GM19239 (cell line): Measurements from ENCODE around the gene VGLL2.

ENCODE experiments used
- DNase-seq: peaks from one replicate; pipeline ENCODE4 v3.0.0; 2011; ENCODE audit warnings: low spot score; ENCODE audit not compliant: insufficient read length
- FAIRE-seq: peaks from 2 replicates; lab custom pipeline; 2011; peaks lifted over from hg19 to GRCh38; lab: Jason Lieb, UNC

Gene VGLL2

GRCh38 chr6:117267766-117268534 is 2.6 kb downstream of the VGLL2 start:
- no peak for DNase-seq
- FAIRE-seq: no peak

GRCh38 chr6:117268924-117269323 is 3.6 kb downstream of the VGLL2 start:
- DNase-seq: no peak
- no peak for FAIRE-seq

- DNase-seq (no peak), FAIRE-seq (no peak)
Observed at GRCh38 chr6:117269638-117270054, 4.3 kb downstream of the VGLL2 start.

GRCh38 chr6:117270055-117270842 is 4.9 kb downstream of the VGLL2 start:
- no peak for FAIRE-seq
- DNase-seq: no peak

- FAIRE-seq (no peak), DNase-seq (no peak)
Observed at GRCh38 chr6:117270843-117271507, 5.6 kb downstream of the VGLL2 start.

GRCh38 chr6:117272032-117272866 is 6.9 kb downstream of the VGLL2 start:
- no peak for DNase-seq
- FAIRE-seq: no peak

- DNase-seq: no peak
- FAIRE-seq: no peak
Observed at GRCh38 chr6:117272891-117273290, 7.5 kb downstream of the VGLL2 start.

- FAIRE-seq (no peak), DNase-seq (no peak)
Observed at GRCh38 chr6:117275205-117275604, 9.8 kb downstream of the VGLL2 start.

GRCh38 chr6:117275711-117276110 is 10.4 kb downstream of the VGLL2 start:
- FAIRE-seq: no peak
- no peak for DNase-seq

- FAIRE-seq: no peak
- no peak for DNase-seq
Observed at GRCh38 chr6:117276778-117277316, 11.5 kb downstream of the VGLL2 start.

- FAIRE-seq (no peak), DNase-seq (no peak)
Observed at GRCh38 chr6:117280922-117281321, 15.6 kb downstream of the VGLL2 start.

- DNase-seq: no peak
- no peak for FAIRE-seq
Observed at GRCh38 chr6:117288083-117288715, 22.8 kb downstream of the VGLL2 start.

GRCh38 chr6:117290173-117290846 is 25.0 kb downstream of the VGLL2 start:
- FAIRE-seq (no peak), DNase-seq (no peak)

GRCh38 chr6:117298941-117299340 is 33.6 kb downstream of the VGLL2 start:
- FAIRE-seq (no peak), DNase-seq (no peak)

GRCh38 chr6:117303323-117303722 is 38.0 kb downstream of the VGLL2 start:
- DNase-seq: no peak
- FAIRE-seq: peak; percentile 28

- FAIRE-seq (no peak), DNase-seq (no peak)
Observed at GRCh38 chr6:117304446-117304845, 39.1 kb downstream of the VGLL2 start.

GRCh38 chr6:117306227-117306790 is 41.0 kb downstream of the VGLL2 start:
- FAIRE-seq (no peak), DNase-seq (no peak)

- DNase-seq (no peak), FAIRE-seq (no peak)
Observed at GRCh38 chr6:117307655-117308054, 42.3 kb downstream of the VGLL2 start.

- no peak for DNase-seq
- no peak for FAIRE-seq
Observed at GRCh38 chr6:117309069-117309468, 43.7 kb downstream of the VGLL2 start.
